Measurements from ENCODE around the gene ZCCHC3.

GRCh38 chr20:305745-306144, 8.4 kb downstream of the ZCCHC3 start:
- TF ChIP-seq CTCF (IDR thresholded peaks at IDR 0.05) (no peak), POLR2A (IDR thresholded peaks at IDR 0.05; ENCODE audit: low read depth) (no peak)

Data from esophagus muscularis mucosa (tissue), 3 donors.